ENCODE results near the gene CFAP410. TPM values are rescaled to one million over a fixed set of nuclear protein-coding genes. Genes with fewer than 3 reads are reported as not detected.

The CFAP410 gene
- total RNA-seq, 2 donors from 2014 or later: 48.0 to 54.2 TPM

DNA sequence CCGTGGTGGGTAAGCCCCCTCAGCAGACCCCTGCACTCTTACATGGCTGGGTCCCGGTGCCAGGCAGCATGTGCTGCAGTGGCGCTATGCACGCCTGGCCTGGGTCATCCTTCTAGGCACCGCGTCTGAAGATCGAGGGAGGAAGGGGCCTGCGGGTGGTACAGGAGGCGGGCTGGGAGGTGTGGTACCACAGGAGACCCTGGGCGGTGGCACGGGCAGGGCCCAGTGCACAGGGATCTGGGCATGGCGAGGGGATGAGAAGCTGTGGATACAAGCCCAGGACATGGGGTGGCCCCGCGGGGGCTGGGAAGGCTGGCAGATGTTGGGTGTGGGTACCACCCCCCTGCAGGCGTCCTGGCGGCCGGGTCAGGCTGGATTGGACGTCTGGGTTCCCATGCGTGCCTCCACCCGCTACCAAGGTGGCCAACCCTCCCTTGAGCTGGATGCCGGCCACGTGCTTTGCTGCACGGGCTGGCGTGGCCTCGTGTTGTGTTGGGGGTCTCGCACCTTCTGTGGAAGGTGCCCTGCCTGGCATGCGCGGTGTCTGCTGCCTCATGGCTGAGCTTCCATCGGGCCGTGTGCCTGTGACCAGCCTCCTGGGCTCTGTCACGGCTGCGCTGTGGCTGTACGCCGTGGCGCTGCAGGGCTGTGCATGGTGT is 19.7 kb downstream of the CFAP410 start:
- Mint-ChIP-seq H3K4me3 (no peak overlapping the region), H3K36me3 (ENCODE audit: low read depth) (no peaks in the 10 kb centered on the region), H3K27ac (no peak overlapping the region), H3K4me1 (no peaks in the 10 kb centered on the region), H3K27me3 (no peaks in the 10 kb centered on the region)
- no peak for DNase-seq
- no peak for ATAC-seq
- no peaks in the 10 kb centered on the region for H3K9me3 ChIP-seq (ENCODE audit: control insufficient read depth, low read length, poor library complexity, severe bottlenecking)

DNA sequence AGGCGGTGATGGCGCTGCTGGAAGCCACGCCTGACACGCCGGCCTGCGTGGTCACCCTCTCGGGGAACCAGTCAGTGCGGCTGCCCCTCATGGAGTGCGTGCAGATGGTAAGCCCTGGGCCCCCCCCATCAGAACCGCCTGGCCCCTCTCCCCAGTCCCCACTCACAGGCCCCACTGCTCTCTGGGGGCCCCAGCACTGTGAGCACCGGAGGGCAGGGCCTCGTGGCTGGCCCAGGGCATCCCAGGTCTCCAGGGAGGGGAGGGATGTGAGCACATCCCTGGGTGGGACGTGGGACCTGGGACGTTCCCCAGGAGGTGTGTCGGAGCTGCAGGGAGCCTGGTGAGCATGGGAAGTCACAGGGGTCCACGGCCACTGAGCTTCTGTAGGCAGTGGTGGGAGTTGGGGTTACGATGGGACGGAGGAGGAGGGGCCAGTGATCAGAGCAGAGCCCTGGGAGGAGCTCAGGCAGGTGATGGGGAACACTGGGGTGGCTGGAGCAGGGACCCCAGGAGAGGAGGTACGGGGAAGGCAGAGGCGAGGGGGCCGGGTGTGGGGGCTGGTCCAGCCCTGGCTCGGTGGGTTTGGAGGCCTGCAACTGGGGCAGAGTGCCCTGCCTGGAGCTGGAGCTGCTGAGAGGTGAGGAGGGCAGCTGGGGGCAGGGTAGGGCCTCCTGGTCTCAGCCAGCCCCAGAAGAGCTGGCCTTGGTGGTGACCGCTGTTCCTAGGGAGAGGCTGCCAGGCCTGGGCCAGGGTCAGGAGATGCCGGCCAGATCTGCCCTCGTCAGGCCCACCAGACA is 20.5 kb downstream of the CFAP410 start:
- Mint-ChIP-seq H3K36me3 (ENCODE audit: low read depth) (no peaks in the 10 kb centered on the region), H3K27ac (no peak overlapping the region), H3K4me1 (no peaks in the 10 kb centered on the region), H3K27me3 (no peaks in the 10 kb centered on the region), H3K4me3 (no peak overlapping the region)
- H3K9me3 ChIP-seq (ENCODE audit: control insufficient read depth, low read length, poor library complexity, severe bottlenecking): no peaks in the 10 kb centered on the region
- ATAC-seq: no peak
- DNase-seq: no peak

DNA sequence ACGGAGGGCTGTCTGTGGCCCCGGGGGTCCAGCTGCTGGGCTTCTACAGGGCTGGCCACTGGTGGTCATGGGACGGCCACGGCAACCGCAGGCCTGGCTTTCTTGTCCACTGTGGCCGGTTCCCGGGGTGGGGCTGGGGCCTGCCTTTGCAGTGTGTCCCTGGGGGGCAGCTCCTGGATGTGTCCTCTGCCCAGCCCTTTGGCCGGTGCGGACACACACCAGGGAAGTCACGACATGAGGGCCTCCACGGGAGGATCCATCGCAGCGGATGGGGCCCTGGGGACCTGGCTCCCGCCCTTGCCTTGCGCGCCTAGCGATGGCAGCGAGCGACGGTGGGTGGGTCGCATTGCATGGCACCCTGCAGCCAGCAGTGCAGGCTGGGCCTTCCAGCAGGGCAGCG is 21.3 kb downstream of the CFAP410 start:
- Mint-ChIP-seq H3K4me1 (no peaks in the 10 kb centered on the region), H3K27ac (no peak overlapping the region), H3K36me3 (ENCODE audit: low read depth) (no peaks in the 10 kb centered on the region), H3K27me3 (no peaks in the 10 kb centered on the region), H3K4me3 (no peak overlapping the region)
- no peaks in the 10 kb centered on the region for H3K9me3 ChIP-seq (ENCODE audit: control insufficient read depth, low read length, poor library complexity, severe bottlenecking)
- no peak for DNase-seq
- ATAC-seq: no peak

DNA sequence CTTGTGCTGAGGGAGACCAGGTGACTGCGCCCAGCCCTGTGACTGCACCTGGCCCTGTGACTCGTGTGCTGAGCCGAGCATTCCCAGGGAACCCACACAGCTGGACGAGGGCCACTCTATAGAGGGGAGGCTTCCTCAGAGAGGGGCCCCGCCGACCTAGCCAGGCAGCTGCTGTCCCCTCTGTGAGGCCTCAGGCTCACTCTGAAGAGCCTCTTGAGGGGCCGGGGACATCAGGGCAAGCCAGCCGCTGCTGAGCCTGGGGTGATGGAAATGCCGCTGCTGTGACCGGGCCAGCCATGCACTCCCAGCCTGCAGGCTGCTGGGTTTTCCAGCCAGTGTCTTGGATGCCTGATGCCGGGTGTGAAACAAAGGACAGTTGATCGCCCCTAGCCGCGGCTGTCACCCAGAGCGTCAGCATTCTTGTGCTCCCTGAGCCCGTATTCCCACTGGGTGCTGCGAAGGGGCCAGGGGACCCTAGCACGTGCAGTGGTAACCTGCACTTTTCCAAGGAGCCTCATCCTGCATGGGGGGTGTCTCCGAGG is 21.9 kb downstream of the CFAP410 start:
- no peak for ATAC-seq
- Mint-ChIP-seq H3K4me3 (no peak overlapping the region), H3K36me3 (ENCODE audit: low read depth) (no peaks in the 10 kb centered on the region), H3K27ac (no peak overlapping the region), H3K4me1 (no peaks in the 10 kb centered on the region), H3K27me3 (no peaks in the 10 kb centered on the region)
- DNase-seq: no peak
- no peaks in the 10 kb centered on the region for H3K9me3 ChIP-seq (ENCODE audit: control insufficient read depth, low read length, poor library complexity, severe bottlenecking)

DNA sequence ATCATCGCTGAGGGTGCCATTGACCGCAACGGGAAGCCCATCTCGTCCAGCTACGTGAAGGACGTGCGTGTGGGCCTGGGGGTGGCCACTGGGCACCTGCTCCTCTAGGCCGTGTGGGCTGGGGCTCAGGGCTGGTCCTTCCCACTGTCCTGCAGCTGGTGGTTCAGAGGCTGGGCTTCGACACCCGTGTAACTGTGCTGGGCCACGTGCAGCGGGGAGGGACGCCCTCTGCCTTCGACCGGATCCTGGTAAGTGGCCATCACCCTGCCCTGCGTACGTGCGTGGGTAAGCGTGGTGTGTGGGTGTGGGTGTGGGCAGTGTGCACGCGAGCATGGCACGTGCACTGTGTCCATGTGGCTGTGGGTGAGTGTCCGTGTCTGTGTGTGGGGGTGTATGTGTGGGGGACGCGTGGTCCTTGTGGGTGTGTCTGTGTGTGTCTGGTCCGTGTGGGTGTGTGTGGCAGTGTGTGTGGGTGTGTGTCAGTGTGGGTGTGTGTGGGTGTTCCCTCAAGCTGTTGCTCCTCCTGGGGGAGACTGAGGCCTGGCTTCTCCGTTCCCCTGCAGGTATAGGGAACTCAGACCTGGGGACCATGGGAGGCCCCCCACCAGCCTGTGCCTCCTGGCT is 22.8 kb downstream of the CFAP410 start:
- DNase-seq (no peak), ATAC-seq (no peak)
- Mint-ChIP-seq H3K36me3 (ENCODE audit: low read depth) (no peaks in the 10 kb centered on the region), H3K27me3 (no peaks in the 10 kb centered on the region), H3K4me1 (no peaks in the 10 kb centered on the region), H3K4me3 (peak overlapping the region; percentile 12), H3K27ac (no peak overlapping the region)
- H3K9me3 ChIP-seq (ENCODE audit: control insufficient read depth, low read length, poor library complexity, severe bottlenecking): no peaks in the 10 kb centered on the region

DNA sequence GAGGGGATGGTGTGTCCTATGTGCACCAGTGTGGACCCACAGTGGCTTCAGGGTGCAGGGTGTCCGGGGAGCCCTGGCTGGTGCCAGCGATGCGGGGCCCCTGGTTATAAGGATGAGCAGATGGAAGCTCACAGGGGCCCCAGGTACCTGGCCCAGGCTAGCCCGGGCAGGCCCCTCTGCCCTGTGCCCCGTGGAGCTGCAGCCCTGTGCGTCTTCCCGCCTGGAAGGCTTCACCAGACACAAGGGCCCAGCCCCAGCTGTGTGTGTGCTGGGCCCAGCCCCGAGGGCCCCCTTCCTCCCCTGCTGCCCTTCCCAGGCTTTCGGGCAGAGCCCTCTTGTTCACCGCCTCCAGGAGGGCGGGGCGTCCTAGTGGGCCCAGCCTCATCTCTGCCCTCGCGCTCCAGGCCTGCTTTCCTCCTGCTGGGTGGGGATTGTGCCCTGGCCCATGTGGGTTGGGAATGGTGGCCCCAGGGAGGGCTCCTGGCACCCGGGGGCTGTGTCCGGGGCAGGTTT is 23.4 kb downstream of the CFAP410 start:
- no peaks in the 10 kb centered on the region for H3K9me3 ChIP-seq (ENCODE audit: control insufficient read depth, low read length, poor library complexity, severe bottlenecking)
- peaks cover 2% of the 10 kb centered on the region for H3K36me3 Mint-ChIP-seq (ENCODE audit: low read depth)
- no peaks in the 10 kb centered on the region for H3K27me3 Mint-ChIP-seq
- peaks cover 5% of the 10 kb centered on the region for H3K4me1 Mint-ChIP-seq
- no peak overlapping the region for H3K27ac Mint-ChIP-seq
- peak overlapping the region; percentile 12 for H3K4me3 Mint-ChIP-seq
- DNase-seq (no peak), ATAC-seq (no peak)

DNA sequence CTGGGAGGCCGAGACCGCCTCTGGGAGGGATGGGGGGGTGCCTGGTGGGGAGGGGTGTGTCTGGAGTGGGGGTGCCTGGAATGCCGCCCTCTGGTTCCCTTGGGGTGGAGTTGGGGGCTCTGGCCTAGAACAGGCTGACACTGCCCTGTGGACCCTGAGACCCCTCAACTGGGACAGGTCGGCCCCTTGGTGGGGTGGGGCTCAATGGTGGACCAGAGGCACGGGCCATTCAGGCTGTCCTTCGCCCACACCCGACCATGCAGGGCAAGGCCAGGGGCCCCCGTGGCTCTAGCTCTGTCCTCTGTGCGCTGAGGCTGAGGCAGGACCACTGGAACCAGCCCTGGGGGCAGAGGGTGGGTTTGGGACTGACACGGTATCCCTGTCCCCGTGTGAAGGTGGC is 24.6 kb downstream of the CFAP410 start:
- Mint-ChIP-seq H3K27me3 (no peaks in the 10 kb centered on the region), H3K36me3 (ENCODE audit: low read depth) (peaks cover 2% of the 10 kb centered on the region), H3K4me3 (no peak overlapping the region), H3K4me1 (peaks cover 5% of the 10 kb centered on the region), H3K27ac (no peak overlapping the region)
- no peak for ATAC-seq
- no peak for DNase-seq
- no peaks in the 10 kb centered on the region for H3K9me3 ChIP-seq (ENCODE audit: control insufficient read depth, low read length, poor library complexity, severe bottlenecking)

DNA sequence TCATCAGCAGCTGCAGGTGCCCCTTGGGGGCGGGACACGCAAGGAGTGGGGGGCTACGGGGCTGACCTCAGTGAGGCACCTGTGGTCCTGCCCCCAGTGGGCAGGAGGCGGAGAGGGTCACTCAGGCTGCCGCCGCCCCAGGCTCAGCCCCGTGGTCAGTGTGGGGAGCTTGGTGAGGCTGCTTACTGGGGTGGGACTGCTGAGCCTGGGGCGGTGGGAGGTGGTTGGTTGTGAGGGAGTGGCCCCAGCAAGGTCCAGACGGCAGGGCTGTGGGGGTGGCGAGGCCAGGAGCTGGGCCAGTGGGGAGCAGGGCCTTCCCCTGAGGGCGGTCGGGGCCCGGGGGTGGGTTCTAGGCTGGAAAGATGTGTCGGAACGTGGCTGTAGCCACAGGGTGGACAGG is 25.1 kb downstream of the CFAP410 start:
- H3K36me3 Mint-ChIP-seq (ENCODE audit: low read depth): peaks cover 2% of the 10 kb centered on the region
- no peak for ATAC-seq

DNA sequence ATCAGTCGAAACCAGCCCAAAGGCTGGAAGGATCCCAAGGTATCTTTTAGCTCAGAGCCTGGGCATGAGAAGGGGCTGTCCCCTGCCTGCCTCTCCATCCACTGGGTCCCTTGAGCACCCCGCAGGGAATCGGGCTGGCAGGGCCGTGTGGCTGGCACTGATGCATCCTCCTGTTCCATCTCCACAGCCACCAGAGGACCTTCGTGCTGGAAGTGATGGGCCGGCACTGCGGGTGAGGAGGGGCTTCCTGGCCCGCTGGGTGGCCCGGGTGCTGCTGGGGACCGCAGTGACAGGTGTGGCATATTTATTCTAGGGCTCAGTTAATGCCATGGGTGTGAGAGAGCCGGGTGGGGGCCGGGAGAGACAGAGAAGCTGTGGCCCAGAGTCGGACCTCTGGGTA is 25.7 kb downstream of the CFAP410 start:
- no peaks in the 10 kb centered on the region for H3K27me3 Mint-ChIP-seq
- H3K36me3 Mint-ChIP-seq (ENCODE audit: low read depth): peaks cover 2% of the 10 kb centered on the region

More for the DNA sequence above, 25.1 kb downstream of the CFAP410 start:
- Mint-ChIP-seq H3K4me3 (no peak overlapping the region), H3K27me3 (no peaks in the 10 kb centered on the region), H3K4me1 (peaks cover 5% of the 10 kb centered on the region), H3K27ac (no peak overlapping the region)
- no peaks in the 10 kb centered on the region for H3K9me3 ChIP-seq (ENCODE audit: control insufficient read depth, low read length, poor library complexity, severe bottlenecking)
- DNase-seq: no peak

DNA sequence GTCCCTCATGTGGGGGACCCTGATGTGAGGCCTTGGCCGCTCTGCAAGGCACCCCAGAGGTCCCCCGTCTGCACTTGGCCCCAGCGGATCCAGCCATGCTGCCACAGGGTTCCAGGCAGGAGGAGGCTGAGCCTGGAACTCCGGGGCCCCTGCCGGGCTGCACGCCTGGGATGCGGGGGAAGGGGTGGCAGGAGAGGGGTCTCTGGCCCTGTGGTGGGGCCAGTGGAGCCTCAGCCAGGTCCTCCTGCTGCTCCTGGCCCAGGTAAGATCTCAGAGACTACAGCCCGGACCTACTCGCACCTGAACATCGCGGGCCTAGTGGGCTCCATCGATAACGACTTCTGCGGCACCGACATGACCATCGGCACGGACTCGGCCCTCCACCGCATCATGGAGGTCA is 26.5 kb downstream of the CFAP410 start:
- no peaks in the 10 kb centered on the region for H3K9me3 ChIP-seq (ENCODE audit: control insufficient read depth, low read length, poor library complexity, severe bottlenecking)
- no peak overlapping the region for H3K27ac Mint-ChIP-seq
- DNase-seq (no peak), ATAC-seq (no peak)
- peaks cover 2% of the 10 kb centered on the region for H3K36me3 Mint-ChIP-seq (ENCODE audit: low read depth)
- H3K4me1 Mint-ChIP-seq: peaks cover 10% of the 10 kb centered on the region
- H3K27me3 Mint-ChIP-seq: no peaks in the 10 kb centered on the region
- no peak overlapping the region for H3K4me3 Mint-ChIP-seq

More for the DNA sequence above, 25.7 kb downstream of the CFAP410 start:
- Mint-ChIP-seq H3K4me3 (no peak overlapping the region), H3K27ac (no peak overlapping the region), H3K4me1 (peaks cover 7% of the 10 kb centered on the region)
- no peaks in the 10 kb centered on the region for H3K9me3 ChIP-seq (ENCODE audit: control insufficient read depth, low read length, poor library complexity, severe bottlenecking)
- ATAC-seq: no peak
- DNase-seq: no peak

DNA sequence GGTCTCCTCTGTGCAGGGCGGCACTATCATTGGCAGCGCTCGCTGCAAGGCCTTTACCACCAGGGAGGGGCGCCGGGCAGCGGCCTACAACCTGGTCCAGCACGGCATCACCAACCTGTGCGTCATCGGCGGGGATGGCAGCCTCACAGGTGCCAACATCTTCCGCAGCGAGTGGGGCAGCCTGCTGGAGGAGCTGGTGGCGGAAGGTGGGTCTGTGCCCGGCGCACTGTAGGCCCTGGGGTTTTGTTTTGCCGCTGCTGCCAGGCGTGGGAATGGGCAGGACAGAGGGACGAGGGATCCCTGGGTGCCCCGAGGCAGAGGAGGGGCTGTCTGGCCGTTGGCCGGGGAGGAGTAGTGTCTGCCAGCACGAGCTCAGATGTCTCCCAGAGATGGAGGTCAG is 27.1 kb downstream of the CFAP410 start:
- H3K36me3 Mint-ChIP-seq (ENCODE audit: low read depth): peaks cover 2% of the 10 kb centered on the region
- ATAC-seq: no peak
- DNase-seq: no peak

DNA sequence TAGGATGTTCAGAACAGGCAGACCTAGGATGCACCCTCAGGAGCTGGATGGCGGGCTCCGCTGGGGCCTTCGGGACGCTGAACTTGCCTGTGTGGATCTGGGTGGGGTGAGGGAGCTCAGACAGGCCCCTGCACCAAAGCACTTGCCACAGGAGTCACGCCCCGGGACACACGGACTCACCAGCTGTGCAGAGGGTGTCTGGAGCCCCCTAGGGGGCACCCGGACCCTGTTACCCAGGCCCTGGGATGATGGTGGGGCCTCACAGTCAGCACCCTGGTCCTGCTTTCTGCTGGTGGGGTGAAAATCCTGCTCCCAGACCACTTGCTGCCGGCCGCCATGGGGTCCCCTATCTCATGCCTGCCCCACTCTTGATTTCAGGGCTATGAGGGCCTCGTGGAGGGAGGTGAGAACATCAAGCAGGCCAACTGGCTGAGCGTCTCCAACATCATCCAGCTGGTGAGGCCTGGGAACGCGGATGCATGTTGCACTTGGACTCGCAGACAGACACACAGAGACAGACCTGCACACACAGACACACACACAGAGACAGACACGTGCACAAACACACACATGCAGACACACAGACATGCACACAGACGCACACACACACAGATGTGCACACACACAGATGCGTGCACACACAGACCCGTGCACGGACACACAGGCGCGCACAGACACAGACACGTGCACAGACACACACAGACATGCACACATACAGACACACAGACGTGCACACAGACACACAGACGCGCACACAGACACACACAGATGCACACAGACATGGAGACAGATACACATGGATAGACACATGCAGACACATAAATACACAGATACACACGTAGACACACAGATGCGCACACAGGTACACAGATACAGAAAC is 28.3 kb downstream of the CFAP410 start:
- Mint-ChIP-seq H3K36me3 (ENCODE audit: low read depth) (peaks cover 2% of the 10 kb centered on the region), H3K27me3 (no peaks in the 10 kb centered on the region), H3K27ac (peak overlapping the region; percentile 37), H3K4me3 (no peak overlapping the region), H3K4me1 (peaks cover 11% of the 10 kb centered on the region)
- DNase-seq (no peak), ATAC-seq (no peak)
- H3K9me3 ChIP-seq (ENCODE audit: control insufficient read depth, low read length, poor library complexity, severe bottlenecking): no peaks in the 10 kb centered on the region

More for the DNA sequence above, 27.1 kb downstream of the CFAP410 start:
- H3K4me3 Mint-ChIP-seq: no peak overlapping the region
- no peak overlapping the region for H3K27ac Mint-ChIP-seq
- no peaks in the 10 kb centered on the region for H3K9me3 ChIP-seq (ENCODE audit: control insufficient read depth, low read length, poor library complexity, severe bottlenecking)
- peaks cover 11% of the 10 kb centered on the region for H3K4me1 Mint-ChIP-seq
- no peaks in the 10 kb centered on the region for H3K27me3 Mint-ChIP-seq

All from T-helper 17 cell (primary cell).